CD4-positive, alpha-beta T cell treated with Interleukin-17A for 1 hour (primary cell): ENCODE measurements around the gene SRP54.
"Not testable (repeated sequence)": the region's sequence is repeated elsewhere in the genome, so short reads cannot be mapped to it uniquely, and the experiment has no call there.

Source experiments
- DNase-seq: peaks from one replicate; pipeline ENCODE4 v3.0.0-alpha.2; 2020

Gene SRP54

GRCh38 chr14:34982421-34983147, at the start of gene SRP54:
TSS of gene SRP54 (plus strand) at chr14:34982992. CDS start at chr14:34996710, 13,718 bp downstream.
- DNase-seq = peak; percentile 100

GRCh38 chr14:34933301-34933700, 49.5 kb upstream of the SRP54 start:
- DNase-seq = no peak

GRCh38 chr14:34935488-34935887, 47.3 kb upstream of the SRP54 start:
- no peak for DNase-seq

GRCh38 chr14:34937442-34937841, 45.4 kb upstream of the SRP54 start:
- no peak for DNase-seq

GRCh38 chr14:34937876-34938275, 44.9 kb upstream of the SRP54 start:
- DNase-seq = no peak

GRCh38 chr14:34943506-34943905, 39.3 kb upstream of the SRP54 start:
- DNase-seq = no peak

- DNase-seq = no peak
These were observed 38.0 kb upstream of the SRP54 start for GRCh38 chr14:34944744-34945143.

GRCh38 chr14:34946699-34947098, 36.1 kb upstream of the SRP54 start:
- DNase-seq = no peak

- no peak for DNase-seq
These were observed 31.5 kb upstream of the SRP54 start for GRCh38 chr14:34951286-34951685.

- no peak for DNase-seq
These were observed 25.9 kb upstream of the SRP54 start for GRCh38 chr14:34956931-34957330.

- no peak for DNase-seq
These were observed 25.0 kb upstream of the SRP54 start for GRCh38 chr14:34957771-34958286.

GRCh38 chr14:34962106-34962505, 20.7 kb upstream of the SRP54 start:
- not testable (repeated sequence) for DNase-seq

GRCh38 chr14:34964977-34965764, 17.6 kb upstream of the SRP54 start:
- no peak for DNase-seq

- no peak for DNase-seq
These were observed 16.9 kb upstream of the SRP54 start for GRCh38 chr14:34965912-34966311.

GRCh38 chr14:34966413-34966812, 16.4 kb upstream of the SRP54 start:
- DNase-seq = no peak

GRCh38 chr14:34970665-34971064, 12.1 kb upstream of the SRP54 start:
- no peak for DNase-seq

- no peak for DNase-seq
These were observed 11.4 kb upstream of the SRP54 start for GRCh38 chr14:34971381-34971780.

- DNase-seq = no peak
These were observed 11.0 kb upstream of the SRP54 start for GRCh38 chr14:34971801-34972200.

- DNase-seq = no peak
These were observed 4.3 kb upstream of the SRP54 start for GRCh38 chr14:34978444-34978843.

GRCh38 chr14:34980337-34980900, 2.4 kb upstream of the SRP54 start:
- DNase-seq = no peak

GRCh38 chr14:34981743-34982420, 910 bp upstream of the SRP54 start:
- peak; percentile 48 for DNase-seq

GRCh38 chr14:34983148-34983760, 462 bp downstream of the SRP54 start:
- no peak for DNase-seq

- no peak for DNase-seq
These were observed 994 bp downstream of the SRP54 start for GRCh38 chr14:34983786-34984185.
